HL-60 (cell line): ENCODE measurements around the gene WFDC12.

Experiments used
- DNase-seq, 2 experiments: peaks; one replicate each; pipeline ENCODE4 v3.0.0-alpha.2; 2010 to 2020; ENCODE audit warnings: low read depth in 1 of 2, low spot score in 1 of 2
- H3K27ac ChIP-seq: fragments of 250-450 bp; sonication (Bioruptor Pico); replicated peaks from 2 replicates; pipeline ENCODE4 v1.5.1; 2020; ENCODE audit warnings: mild to moderate bottlenecking, moderate library complexity
- H3K27me3 ChIP-seq: fragments of 250-450 bp; sonication (Bioruptor Pico); 2 replicates; pipeline ENCODE4 v1.5.1; 2021; ENCODE audit warnings: mild to moderate bottlenecking, moderate library complexity; ENCODE audit not compliant: insufficient read depth, poor library complexity, severe bottlenecking
- H3K4me3 ChIP-seq: replicated peaks from 2 replicates; pipeline ENCODE4 v1.5.1; 2011; ENCODE audit warnings: mild to moderate bottlenecking, control low read depth, low read length; ENCODE audit not compliant: insufficient read depth
- GABPA ChIP-seq: IDR thresholded peaks from 2 replicates; pipeline ENCODE4 v1.6.1; 2012; ENCODE audit warnings: low read depth
- POLR2AphosphoS5 ChIP-seq: IDR thresholded peaks from 2 replicates; pipeline ENCODE4 v1.6.1; 2012; ENCODE audit warnings: low read depth
- SPI1 ChIP-seq: IDR thresholded peaks from 2 replicates; pipeline ENCODE4 v1.6.1; 2012; ENCODE audit warnings: low read depth, mild to moderate bottlenecking, borderline replicate concordance
- TF ChIP-seq, protein P1 (sequence below): IDR thresholded peaks from 2 replicates; pipeline ENCODE4 v1.6.1; 2012; ENCODE audit warnings: low read depth; ENCODE audit not compliant: insufficient replicate concordance
- TF ChIP-seq, protein P2 (sequence below): IDR thresholded peaks from one replicate; pipeline ENCODE4 v1.5.1; 2011; ENCODE audit warnings: low read length, control low read depth, inconsistent platforms; ENCODE audit not compliant: insufficient read depth

Gene WFDC12

DNA sequence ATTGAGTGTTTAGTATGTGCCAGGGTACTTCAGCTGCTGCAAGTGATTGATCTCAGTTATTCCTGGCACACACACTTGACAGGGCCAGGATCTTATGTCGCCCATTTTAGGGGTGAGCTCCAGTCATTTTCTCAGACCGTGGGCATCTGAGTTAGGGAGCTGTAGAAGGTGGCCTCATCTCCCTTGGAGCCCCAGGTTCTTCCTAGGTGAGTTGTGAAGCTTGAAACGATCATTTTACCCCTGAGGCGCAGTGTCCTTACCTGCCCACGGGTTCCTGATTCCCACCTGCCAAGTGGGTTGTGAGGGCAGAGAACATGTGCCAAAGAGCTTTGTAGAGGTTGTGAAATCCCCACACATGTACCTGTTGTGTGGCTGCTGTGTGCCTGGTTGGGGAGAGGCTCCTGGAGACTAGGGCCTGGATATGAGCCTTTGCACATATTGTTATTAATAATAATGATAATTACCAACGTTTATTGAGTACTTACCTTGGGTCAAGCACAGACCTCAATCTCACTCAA lies 22.9 kb downstream of the WFDC12 start:
- Histone ChIP-seq H3K27me3 (peaks cover 13% of the 10 kb centered on the region), H3K4me3 (no peak overlapping the region), H3K27ac (no peak overlapping the region)
- no peak for DNase-seq
- no peak for TF ChIP-seq SPI1
- TF ChIP-seq, protein P1, sequence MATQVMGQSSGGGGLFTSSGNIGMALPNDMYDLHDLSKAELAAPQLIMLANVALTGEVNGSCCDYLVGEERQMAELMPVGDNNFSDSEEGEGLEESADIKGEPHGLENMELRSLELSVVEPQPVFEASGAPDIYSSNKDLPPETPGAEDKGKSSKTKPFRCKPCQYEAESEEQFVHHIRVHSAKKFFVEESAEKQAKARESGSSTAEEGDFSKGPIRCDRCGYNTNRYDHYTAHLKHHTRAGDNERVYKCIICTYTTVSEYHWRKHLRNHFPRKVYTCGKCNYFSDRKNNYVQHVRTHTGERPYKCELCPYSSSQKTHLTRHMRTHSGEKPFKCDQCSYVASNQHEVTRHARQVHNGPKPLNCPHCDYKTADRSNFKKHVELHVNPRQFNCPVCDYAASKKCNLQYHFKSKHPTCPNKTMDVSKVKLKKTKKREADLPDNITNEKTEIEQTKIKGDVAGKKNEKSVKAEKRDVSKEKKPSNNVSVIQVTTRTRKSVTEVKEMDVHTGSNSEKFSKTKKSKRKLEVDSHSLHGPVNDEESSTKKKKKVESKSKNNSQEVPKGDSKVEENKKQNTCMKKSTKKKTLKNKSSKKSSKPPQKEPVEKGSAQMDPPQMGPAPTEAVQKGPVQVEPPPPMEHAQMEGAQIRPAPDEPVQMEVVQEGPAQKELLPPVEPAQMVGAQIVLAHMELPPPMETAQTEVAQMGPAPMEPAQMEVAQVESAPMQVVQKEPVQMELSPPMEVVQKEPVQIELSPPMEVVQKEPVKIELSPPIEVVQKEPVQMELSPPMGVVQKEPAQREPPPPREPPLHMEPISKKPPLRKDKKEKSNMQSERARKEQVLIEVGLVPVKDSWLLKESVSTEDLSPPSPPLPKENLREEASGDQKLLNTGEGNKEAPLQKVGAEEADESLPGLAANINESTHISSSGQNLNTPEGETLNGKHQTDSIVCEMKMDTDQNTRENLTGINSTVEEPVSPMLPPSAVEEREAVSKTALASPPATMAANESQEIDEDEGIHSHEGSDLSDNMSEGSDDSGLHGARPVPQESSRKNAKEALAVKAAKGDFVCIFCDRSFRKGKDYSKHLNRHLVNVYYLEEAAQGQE: no peak
- TF ChIP-seq GABPA: no peak
- TF ChIP-seq, protein P2, sequence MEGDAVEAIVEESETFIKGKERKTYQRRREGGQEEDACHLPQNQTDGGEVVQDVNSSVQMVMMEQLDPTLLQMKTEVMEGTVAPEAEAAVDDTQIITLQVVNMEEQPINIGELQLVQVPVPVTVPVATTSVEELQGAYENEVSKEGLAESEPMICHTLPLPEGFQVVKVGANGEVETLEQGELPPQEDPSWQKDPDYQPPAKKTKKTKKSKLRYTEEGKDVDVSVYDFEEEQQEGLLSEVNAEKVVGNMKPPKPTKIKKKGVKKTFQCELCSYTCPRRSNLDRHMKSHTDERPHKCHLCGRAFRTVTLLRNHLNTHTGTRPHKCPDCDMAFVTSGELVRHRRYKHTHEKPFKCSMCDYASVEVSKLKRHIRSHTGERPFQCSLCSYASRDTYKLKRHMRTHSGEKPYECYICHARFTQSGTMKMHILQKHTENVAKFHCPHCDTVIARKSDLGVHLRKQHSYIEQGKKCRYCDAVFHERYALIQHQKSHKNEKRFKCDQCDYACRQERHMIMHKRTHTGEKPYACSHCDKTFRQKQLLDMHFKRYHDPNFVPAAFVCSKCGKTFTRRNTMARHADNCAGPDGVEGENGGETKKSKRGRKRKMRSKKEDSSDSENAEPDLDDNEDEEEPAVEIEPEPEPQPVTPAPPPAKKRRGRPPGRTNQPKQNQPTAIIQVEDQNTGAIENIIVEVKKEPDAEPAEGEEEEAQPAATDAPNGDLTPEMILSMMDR: no peak
- TF ChIP-seq POLR2AphosphoS5: no peak

DNA sequence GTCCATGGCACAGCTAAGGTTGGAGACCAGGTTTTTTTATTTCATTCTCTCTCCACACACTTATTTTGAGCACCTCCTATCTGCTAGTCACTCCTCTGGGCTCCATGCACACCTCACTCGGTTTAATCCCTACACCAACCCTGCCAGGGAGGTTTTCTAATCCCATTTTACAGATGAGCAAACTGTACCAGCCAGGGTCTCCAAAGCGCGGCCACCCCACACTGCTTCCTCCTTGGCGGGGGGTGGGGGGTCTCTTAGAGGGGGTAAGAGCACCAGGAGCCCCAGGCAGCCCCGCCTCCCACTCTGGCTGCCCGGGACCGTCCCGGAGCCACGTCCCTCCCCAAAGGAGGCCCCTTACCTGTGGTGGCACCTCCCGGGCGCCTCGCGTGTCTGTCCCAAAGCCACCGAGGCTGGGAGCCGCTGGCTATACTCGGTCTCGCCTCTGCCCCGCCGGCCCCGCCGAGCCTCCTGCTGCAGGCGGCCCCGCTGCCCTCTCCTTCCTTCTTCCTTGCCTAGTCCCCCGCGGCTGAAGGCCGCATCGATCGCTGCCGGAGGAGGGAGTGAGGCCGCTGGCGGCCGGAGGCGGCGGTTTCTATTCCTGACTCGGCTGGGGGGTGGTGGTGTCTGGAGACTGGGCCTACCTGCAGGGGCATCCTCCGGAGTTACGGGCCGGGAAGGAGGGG lies 23.6 kb downstream of the WFDC12 start, which contains the start of gene KCNS1:
KCNS1 (minus strand) TSS at position 565 of the 683 bp plus-strand sequence. CDS start 1,891 bp downstream, outside the sequence.
- peak in 1 of 2 experiments; percentile 34 for DNase-seq
- TF ChIP-seq SPI1 (no peak), GABPA (no peak), POLR2AphosphoS5 (no peak)
- TF ChIP-seq, protein P2: no peak
- TF ChIP-seq, protein P1: no peak
- H3K4me3 ChIP-seq: no peak within 1 kb of the TSS
- H3K27ac ChIP-seq: no peak within 1 kb of the TSS
- H3K27me3 ChIP-seq: peaks cover 13% of the 10 kb centered on the region

DNA sequence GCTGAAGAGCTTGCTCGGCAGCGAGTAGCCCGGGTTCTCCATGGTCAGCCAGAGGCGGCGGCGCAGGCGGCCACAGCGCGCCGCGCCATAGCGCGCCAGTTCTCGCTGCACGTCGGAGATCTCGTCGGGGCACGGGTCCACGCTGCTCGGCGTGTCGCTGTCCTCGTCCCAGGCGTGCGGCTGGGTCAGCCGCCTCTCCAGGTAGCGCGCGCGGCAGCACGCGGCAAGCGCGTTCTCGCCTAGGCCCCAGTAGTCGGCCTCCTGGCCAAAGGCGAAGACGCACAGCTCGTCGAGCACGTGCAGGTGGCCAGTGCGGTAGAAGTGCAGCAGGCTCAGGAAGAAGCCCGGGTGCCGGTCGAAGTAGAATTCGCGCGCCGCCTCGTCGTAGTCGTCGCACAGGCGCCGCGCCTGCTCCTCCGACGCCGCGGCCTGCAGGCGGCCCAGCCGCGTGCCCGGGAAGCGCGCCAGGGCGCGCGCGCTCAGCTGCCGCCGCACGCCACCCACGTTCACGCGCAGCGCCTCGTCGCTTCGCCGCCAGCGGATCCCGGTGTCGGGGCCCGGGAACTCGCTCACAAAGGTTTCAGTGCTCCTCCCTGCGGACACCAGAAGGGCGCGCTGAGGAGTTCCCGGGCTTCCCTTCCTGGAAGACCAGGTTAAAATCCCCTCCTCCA lies 26.0 kb downstream of the WFDC12 start:
- peak in 1 of 2 experiments; percentile 41 for DNase-seq
- TF ChIP-seq, protein P1: no peak
- TF ChIP-seq GABPA: no peak
- TF ChIP-seq, protein P2: no peak
- TF ChIP-seq SPI1: no peak
- TF ChIP-seq POLR2AphosphoS5: no peak
- Histone ChIP-seq H3K27me3 (peaks cover 13% of the 10 kb centered on the region), H3K4me3 (peak overlapping the region; percentile 28), H3K27ac (no peak overlapping the region)
